SK-N-SH (cell line): ENCODE results near the gene ATF6.

Source experiments
- CTCF ChIP-seq: fragments of 200-600 bp; sonication (generic); IDR thresholded peaks from 2 replicates; pipeline ENCODE4 v1.6.1; 2017; ENCODE audit warnings: antibody characterized with exemption, mild to moderate bottlenecking, moderate library complexity
- EP300 ChIP-seq, 2 experiments: IDR thresholded peaks; 2 replicates each; pipeline versions ENCODE4 v1.4.0 to v1.6.1; 2012; ENCODE audit warnings: borderline replicate concordance in 1 of 2, low read depth in 1 of 2, low read length in 1 of 2
- REST ChIP-seq: IDR thresholded peaks from 2 replicates; pipeline ENCODE4 v1.6.1; 2012; ENCODE audit warnings: mild to moderate bottlenecking, low read depth, low read length, moderate library complexity
- YY1 ChIP-seq: IDR thresholded peaks from 2 replicates; pipeline ENCODE4 v1.4.0; 2012; ENCODE audit warnings: low read depth, mild to moderate bottlenecking
- TF ChIP-seq, protein P1 (sequence below): IDR thresholded peaks from 2 replicates; pipeline ENCODE4 v1.4.0; 2012; ENCODE audit warnings: low read depth

- TF ChIP-seq REST (no peak), CTCF (no peak), EP300 (IDR thresholded peaks at IDR 0.05; ENCODE audit: borderline replicate concordance in 1 of 2, low read depth in 1 of 2, low read length in 1 of 2) (no peak), YY1 (no peak)
- TF ChIP-seq, protein P1, sequence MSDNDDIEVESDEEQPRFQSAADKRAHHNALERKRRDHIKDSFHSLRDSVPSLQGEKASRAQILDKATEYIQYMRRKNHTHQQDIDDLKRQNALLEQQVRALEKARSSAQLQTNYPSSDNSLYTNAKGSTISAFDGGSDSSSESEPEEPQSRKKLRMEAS: no peak
Measured at GRCh38 chr1:161778522-161778921, 12.4 kb downstream of the ATF6 start.
